ENCODE data around the gene ROBO3. TPM values are rescaled to one million over a fixed set of nuclear protein-coding genes. Genes with fewer than 3 reads are reported as not detected.
A peak's percentile ranks its signal among the peaks of the same experiment; 100 is the strongest.

ROBO3 gene
- total RNA-seq, 1 experiment from 2014 or later = 6.2 TPM

GRCh38 chr11:124864176-124864891 lies 898 bp upstream of the ROBO3 start:
- CTCF ChIA-PET = no interaction called here
- no peaks in the 10 kb centered on the region for H3K36me3 ChIP-seq (ENCODE audit: control insufficient read depth, insufficient read depth, low read length)
- no peaks in the 10 kb centered on the region for H3K9me3 ChIP-seq
- Mint-ChIP-seq H3K9me3 (ENCODE audit: unreplicated experiment) (no peaks in the 10 kb centered on the region), H3K4me3 (ENCODE audit: unreplicated experiment) (no peak overlapping the region), H3K36me3 (ENCODE audit: insufficient read depth, unreplicated experiment) (no peaks in the 10 kb centered on the region), H3K27me3 (ENCODE audit: insufficient read depth, unreplicated experiment) (peaks cover 37% of the 10 kb centered on the region), H3K4me1 (ENCODE audit: low read depth, unreplicated experiment) (peaks cover 7% of the 10 kb centered on the region), H3K27ac (ENCODE audit: unreplicated experiment) (no peak overlapping the region)
- no peak for TF ChIP-seq CTCF (IDR thresholded peaks at IDR 0.05; ENCODE audit: insufficient read depth in 1 of 2, low read depth in 1 of 2, low read length in 1 of 2, severe bottlenecking in 1 of 2, unreplicated experiment in 1 of 2)
- no TSS peak for BruUV-seq (replicated peaks)
- POLR2A ChIA-PET = no interaction called here
- peaks cover 22% of the 10 kb centered on the region for H3K4me1 ChIP-seq
- no peak overlapping the region for H3K4me3 ChIP-seq (ENCODE audit: low read depth, low read length)
- peaks cover 16% of the 10 kb centered on the region for H3K27me3 ChIP-seq (replicated peaks; ENCODE audit: control insufficient read depth, insufficient read depth, low read length)
- DNase-seq = peak in 1 of 2 experiments; percentile 32
- intact Hi-C loops (cut with micrococcal nuclease; ENCODE audit: unreplicated experiment) = no loop called here

- BruUV-seq (replicated peaks) = no TSS peak
- ChIA-PET POLR2A (no interaction called here), CTCF (interaction anchor here (1.3 to 2.6 kb wide), 2 partner anchors 118 to 280 kb away, joined by 4 to 8 read pairs; no protein-coding TSS in a partner anchor)
- no peaks in the 10 kb centered on the region for H3K36me3 ChIP-seq (ENCODE audit: control insufficient read depth, insufficient read depth, low read length)
- intact Hi-C loops (cut with micrococcal nuclease; ENCODE audit: unreplicated experiment) = no loop called here
- Mint-ChIP-seq H3K9me3 (ENCODE audit: unreplicated experiment) (no peaks in the 10 kb centered on the region), H3K4me1 (ENCODE audit: low read depth, unreplicated experiment) (peaks cover 7% of the 10 kb centered on the region), H3K36me3 (ENCODE audit: insufficient read depth, unreplicated experiment) (no peaks in the 10 kb centered on the region), H3K27ac (ENCODE audit: unreplicated experiment) (no peak overlapping the region), H3K4me3 (ENCODE audit: unreplicated experiment) (no peak overlapping the region), H3K27me3 (ENCODE audit: insufficient read depth, unreplicated experiment) (peaks cover 42% of the 10 kb centered on the region)
- peaks cover 16% of the 10 kb centered on the region for H3K27me3 ChIP-seq (replicated peaks; ENCODE audit: control insufficient read depth, insufficient read depth, low read length)
- no peaks in the 10 kb centered on the region for H3K9me3 ChIP-seq
- no peak overlapping the region for H3K4me3 ChIP-seq (ENCODE audit: low read depth, low read length)
- DNase-seq = no peak
- no peak for TF ChIP-seq CTCF (IDR thresholded peaks at IDR 0.05; ENCODE audit: insufficient read depth in 1 of 2, low read depth in 1 of 2, low read length in 1 of 2, severe bottlenecking in 1 of 2, unreplicated experiment in 1 of 2)
- peaks cover 22% of the 10 kb centered on the region for H3K4me1 ChIP-seq
Measured at GRCh38 chr11:124864892-124865180, 396 bp upstream of the ROBO3 start.

DNA sequence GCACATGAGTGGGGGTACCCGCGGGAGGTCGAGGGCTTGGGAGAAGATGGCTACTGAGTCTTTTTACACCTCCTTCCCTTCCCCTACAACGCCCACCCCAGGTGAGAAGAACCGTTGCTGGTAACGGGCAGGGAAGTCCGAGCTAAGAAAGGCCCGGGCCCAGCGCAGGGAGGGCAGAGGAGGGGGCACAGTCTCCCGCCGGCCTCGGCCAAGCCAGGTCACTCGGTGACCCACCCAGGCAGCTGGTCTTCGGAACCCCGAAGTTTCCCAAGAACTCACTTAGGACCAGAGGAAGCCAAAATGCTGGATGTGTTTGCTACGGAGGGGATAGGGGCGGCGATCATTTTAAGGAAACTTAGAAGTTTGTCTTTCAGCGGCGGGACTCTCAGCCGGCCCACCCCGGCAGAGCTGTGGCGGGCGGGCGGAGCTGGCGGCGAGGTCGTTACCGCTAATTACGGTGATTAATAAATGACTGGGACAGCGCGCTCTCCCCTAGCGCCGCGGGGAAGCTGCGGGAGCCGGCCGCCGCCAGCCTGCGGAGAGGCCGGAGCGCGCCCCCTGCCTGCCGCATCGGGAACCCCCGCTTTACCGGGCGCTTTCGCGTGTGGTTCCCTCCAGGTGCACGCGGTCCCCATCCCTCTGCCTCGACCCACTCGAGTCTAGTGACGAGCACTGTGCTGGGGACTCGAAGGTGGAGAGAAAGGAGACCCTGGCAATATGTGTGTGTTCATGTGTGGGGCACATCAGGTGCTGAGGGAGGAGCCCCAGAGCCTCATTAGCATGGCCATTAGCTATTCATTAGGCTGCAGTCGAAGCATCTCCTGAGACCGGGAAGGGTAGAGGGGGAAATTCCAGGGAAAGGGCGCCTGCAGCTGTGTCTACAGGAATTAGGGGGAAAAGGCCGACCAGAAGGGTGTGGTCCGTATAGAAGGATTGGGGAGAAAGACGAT lies 945 bp downstream of the ROBO3 start:
- H3K36me3 ChIP-seq (ENCODE audit: control insufficient read depth, insufficient read depth, low read length) = no peaks in the 10 kb centered on the region
- intact Hi-C loops (cut with micrococcal nuclease; ENCODE audit: unreplicated experiment) = loop anchor here (1.0 kb wide), 1 partner anchor 29 kb away; no protein-coding TSS in a partner anchor
- no TSS peak for BruUV-seq (replicated peaks)
- no peaks in the 10 kb centered on the region for H3K9me3 ChIP-seq
- DNase-seq = peak; percentile 58 to 83
- TF ChIP-seq CTCF (IDR thresholded peaks at IDR 0.05; ENCODE audit: insufficient read depth in 1 of 2, low read depth in 1 of 2, low read length in 1 of 2, severe bottlenecking in 1 of 2, unreplicated experiment in 1 of 2) = peak; percentile 91 to 98
- Mint-ChIP-seq H3K27me3 (ENCODE audit: insufficient read depth, unreplicated experiment) (peaks cover 48% of the 10 kb centered on the region), H3K4me1 (ENCODE audit: low read depth, unreplicated experiment) (peaks cover 7% of the 10 kb centered on the region), H3K4me3 (ENCODE audit: unreplicated experiment) (peak overlapping the region; percentile 32), H3K9me3 (ENCODE audit: unreplicated experiment) (no peaks in the 10 kb centered on the region), H3K27ac (ENCODE audit: unreplicated experiment) (no peak overlapping the region), H3K36me3 (ENCODE audit: insufficient read depth, unreplicated experiment) (no peaks in the 10 kb centered on the region)
- H3K4me1 ChIP-seq = peaks cover 22% of the 10 kb centered on the region
- H3K27me3 ChIP-seq (replicated peaks; ENCODE audit: control insufficient read depth, insufficient read depth, low read length) = peaks cover 16% of the 10 kb centered on the region
- POLR2A ChIA-PET = interaction anchor here (0.6 kb wide), 1 partner anchor 10 kb away, joined by 3 read pairs; no protein-coding TSS in a partner anchor
- CTCF ChIA-PET = interaction anchor here (0.6 to 2.9 kb wide), 18 partner anchors 8 to 457 kb away, joined by 3 to 37 read pairs (median 4); partner anchors contain the start of genes SIAE and SPA17
- peak overlapping the region; percentile 19 for H3K4me3 ChIP-seq (ENCODE audit: low read depth, low read length)
